IMR-90 (cell line): ENCODE measurements around the gene POLR3B.

Experiments
- POLR2A ChIP-seq: IDR thresholded peaks from 2 replicates; pipeline ENCODE4 v1.6.1; 2012; ENCODE audit warnings: mild to moderate bottlenecking, low read depth, low read length
- TF ChIP-seq, protein P1 (sequence below): conservative IDR thresholded peaks from 2 replicates; pipeline ENCODE4 v1.5.1; 2012; ENCODE audit warnings: mild to moderate bottlenecking, low read depth, low read length, improper control_type of control experiment
- TF ChIP-seq, protein P2 (sequence below): fragments of 150-350 bp; IDR thresholded peaks from 2 replicates; pipeline ENCODE4 v1.6.1; 2016; ENCODE audit warnings: low read depth, mild to moderate bottlenecking, low read length, moderate library complexity, borderline replicate concordance

DNA sequence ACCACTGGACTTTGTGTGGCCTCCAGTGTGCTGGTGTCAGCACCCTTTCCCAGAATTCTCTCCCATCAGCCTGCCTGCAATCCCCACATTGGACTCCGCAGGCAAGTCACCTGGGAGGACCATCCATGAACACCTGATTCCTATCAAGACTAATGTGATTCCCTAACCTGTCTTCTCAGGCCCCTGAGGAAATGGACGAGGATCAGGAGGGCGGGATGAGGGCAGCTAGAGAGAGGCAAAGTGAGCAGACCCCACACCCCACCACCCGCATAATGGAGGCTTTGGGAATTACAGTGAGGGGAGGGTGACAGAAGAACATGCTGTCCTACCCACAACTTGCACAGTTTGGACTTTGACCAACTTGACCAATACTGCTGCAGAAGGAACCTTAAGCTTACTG, 164.4 kb downstream of the POLR3B start:
- TF ChIP-seq, protein P1, sequence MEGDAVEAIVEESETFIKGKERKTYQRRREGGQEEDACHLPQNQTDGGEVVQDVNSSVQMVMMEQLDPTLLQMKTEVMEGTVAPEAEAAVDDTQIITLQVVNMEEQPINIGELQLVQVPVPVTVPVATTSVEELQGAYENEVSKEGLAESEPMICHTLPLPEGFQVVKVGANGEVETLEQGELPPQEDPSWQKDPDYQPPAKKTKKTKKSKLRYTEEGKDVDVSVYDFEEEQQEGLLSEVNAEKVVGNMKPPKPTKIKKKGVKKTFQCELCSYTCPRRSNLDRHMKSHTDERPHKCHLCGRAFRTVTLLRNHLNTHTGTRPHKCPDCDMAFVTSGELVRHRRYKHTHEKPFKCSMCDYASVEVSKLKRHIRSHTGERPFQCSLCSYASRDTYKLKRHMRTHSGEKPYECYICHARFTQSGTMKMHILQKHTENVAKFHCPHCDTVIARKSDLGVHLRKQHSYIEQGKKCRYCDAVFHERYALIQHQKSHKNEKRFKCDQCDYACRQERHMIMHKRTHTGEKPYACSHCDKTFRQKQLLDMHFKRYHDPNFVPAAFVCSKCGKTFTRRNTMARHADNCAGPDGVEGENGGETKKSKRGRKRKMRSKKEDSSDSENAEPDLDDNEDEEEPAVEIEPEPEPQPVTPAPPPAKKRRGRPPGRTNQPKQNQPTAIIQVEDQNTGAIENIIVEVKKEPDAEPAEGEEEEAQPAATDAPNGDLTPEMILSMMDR, result no peak
- TF ChIP-seq, protein P2, sequence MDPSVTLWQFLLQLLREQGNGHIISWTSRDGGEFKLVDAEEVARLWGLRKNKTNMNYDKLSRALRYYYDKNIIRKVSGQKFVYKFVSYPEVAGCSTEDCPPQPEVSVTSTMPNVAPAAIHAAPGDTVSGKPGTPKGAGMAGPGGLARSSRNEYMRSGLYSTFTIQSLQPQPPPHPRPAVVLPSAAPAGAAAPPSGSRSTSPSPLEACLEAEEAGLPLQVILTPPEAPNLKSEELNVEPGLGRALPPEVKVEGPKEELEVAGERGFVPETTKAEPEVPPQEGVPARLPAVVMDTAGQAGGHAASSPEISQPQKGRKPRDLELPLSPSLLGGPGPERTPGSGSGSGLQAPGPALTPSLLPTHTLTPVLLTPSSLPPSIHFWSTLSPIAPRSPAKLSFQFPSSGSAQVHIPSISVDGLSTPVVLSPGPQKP, result no peak
- TF ChIP-seq POLR2A, result no peak
